Right renal cortex interstitium (tissue), 3 donors: Measurements from ENCODE around the gene PTPRF. TPM values are rescaled to one million over a fixed set of nuclear protein-coding genes. Genes with fewer than 3 reads are reported as not detected.

Source experiments
- DNase-seq, 3 donors: peaks; one replicate each; pipeline ENCODE4 v3.0.0-alpha.2; 2013; ENCODE audit warnings: low read depth in 3 of 3, low spot score in 2 of 3
- polyA plus RNA-seq, 3 donors: library from polyadenylated mRNA; unstranded; fragments of 120-200 nt; gene quantifications; one replicate each; pipeline ENCODE4 v1.2.1, GENCODE V29; 2013; ENCODE audit not compliant: insufficient read length in 3 of 3

PTPRF gene
- polyA plus RNA-seq, 3 donors: 219 to 247 (median 227) TPM

DNA sequence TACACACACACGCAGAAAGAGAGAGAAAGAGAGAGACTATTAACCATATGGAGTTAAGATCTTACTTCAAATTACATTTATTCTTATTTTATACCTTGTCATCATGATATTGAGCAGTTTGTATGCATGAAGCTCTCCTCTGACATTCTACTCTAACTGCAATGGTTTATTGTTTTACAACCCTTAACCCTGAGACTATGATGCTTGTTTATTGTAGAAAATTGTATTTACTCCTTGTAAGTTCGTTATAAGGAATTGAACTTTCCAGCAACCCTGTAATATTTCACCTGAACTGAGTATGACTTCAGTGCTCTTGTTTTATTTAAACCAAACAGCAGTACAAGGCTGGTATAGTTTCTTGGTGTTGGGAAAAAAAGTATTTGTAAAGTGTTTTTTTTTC, 18.6 kb upstream of the PTPRF start:
- no peak for DNase-seq

DNA sequence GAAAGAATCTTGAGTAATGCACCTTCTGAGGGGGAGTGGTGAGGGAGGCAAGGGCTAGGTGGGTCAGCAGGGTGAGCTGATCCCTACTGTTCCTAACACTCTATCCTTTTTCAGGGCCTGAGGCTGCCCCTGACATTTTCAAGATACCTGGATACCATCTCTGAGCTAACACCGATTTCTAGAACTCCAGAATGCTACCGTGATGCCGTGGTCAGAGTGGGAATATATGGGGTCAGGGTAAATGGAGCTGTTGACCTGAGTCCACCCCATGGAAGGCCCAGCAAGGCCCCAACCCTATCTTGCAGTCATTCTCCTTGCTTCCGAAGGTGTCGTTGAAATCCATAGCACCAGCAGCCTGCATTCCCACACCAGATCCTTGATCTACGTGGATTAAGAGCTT, 18.0 kb upstream of the PTPRF start:
- DNase-seq: no peak

DNA sequence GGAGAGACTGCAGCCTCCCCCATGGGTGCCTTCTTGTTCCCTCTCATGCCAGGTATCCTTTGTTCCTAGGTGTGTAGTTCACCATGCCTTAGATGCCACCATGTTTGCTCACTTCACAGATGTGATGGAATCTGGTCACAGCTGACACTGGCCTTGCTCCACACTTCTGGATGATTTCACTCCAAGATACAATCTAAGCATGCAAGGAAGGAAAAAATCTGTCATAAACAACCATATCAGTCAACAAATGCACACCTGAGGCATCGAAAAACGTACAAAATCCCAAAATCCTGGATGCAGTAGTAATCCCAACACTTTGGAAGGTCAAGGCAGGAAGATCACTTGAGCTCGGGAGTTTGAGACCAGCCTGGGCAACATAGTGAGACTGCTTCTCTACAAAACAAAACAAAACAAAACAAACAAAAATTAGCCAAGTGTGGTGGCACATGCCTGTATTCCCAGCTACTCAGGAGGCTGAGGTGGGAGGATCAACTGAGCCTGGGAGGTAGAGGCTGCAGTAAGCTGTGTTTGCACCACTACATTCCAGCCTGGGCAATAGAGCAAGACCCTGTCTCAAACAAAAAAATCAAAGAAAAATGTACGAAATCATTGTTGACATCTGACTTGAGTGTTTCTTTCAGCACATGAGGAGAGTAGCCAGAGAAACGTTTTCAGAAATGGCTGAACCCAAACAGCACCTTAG, 17.1 kb upstream of the PTPRF start:
- DNase-seq: no peak

DNA sequence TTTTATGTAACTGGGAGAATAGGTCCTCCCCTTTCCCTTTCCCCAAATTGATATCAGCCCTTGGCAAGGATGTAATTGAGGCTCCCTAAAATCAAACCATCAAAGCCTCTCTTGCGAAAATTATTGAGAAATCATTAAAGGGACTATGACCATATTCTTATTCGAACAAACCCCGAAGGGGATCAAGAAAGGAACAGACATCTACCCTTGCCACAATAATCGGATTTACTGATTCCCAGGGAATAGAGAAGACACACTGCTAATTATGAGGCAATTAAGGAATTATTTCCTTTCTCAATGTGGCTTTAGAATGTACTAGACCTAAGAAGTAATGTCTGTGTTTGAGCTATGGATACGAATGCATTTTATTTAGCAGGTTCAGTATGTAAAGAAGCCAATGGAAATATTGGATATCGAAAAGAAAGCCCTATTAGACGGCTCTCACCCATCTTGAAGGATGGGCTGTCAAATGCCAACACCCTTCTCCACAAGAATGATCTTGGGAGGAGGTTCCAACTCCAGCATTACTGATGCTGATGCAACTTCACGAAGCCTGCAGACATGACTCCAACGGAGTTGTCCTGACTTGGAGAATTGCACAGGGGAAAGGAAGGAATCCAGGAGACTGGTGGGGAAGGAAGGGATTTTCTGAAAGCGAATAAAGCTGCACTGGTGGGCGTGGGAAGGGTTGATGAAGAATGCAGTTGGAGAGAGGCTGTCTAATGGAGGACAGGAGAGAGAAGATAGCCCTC, 11.6 kb upstream of the PTPRF start:
- DNase-seq: no peak

DNA sequence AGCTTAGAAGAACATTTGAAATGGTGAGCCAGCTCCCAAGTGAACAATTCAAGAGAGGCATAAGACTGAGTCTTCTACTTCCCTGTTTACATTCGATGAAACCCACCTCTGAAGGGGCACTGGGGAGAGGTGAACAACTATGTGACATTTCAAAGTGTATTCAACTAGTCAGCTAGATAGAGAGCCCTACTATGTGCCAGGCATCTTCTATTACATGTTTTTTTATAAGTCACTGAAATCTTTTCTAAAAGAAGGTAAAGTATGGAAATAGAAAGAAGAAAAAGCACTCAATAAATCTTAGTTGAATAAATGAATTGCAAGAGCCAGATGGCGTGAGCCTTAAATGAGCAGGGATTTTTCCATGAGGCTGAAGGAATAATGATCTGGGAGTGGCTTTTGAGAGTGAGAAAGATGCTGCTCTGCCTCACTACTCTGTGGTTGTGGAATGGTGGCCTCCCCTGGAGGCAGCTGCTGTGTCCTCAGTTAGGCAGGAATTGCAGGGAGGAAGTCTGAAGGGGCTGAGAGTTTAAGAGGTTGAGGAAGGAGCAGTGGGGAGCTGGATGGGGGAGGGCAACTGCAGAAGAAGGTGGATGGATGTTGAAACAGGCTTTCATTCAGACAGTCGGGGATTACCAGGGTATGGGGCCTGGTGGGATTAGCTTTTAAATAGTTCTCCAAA, 10.4 kb upstream of the PTPRF start:
- DNase-seq: no peak

DNA sequence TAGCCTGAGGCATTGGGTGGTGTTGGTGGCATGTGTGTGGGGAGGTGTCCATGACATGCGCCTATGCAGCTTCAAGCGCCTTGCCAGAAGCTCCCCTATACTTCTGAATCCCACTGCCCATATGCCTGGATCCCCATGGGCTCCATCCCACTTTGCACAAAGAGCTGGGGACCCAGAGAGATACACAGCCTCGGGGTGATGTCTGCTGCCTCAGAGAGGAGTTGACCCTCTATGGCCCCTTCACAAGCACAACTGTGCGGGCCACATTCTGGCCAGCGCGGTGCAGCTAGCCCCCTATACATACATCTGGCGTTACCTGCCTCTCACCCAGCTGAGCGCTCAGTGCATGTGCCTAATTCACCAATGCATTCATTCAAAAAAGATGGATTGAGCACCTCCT, 9.6 kb upstream of the PTPRF start:
- no peak for DNase-seq

DNA sequence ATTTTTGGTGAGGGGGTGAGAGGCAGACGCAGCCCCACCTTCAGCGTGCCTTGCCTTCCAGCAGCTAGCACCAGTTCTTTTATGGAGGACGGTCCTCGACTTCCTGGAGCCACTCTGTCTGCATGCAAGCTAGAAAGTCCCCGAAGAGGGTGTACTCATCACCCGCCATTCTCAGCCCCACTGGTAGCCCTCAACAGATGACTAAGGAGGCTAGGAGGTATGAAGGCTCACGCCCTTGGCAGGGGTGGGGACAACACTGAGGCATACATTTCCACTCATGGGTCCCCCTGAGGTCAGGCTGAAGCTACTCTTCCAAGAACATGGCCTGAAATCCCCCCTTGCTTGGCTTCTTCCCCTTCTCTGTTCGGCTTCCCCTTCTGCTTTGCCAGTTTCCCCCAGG, 8.9 kb upstream of the PTPRF start:
- no peak for DNase-seq

DNA sequence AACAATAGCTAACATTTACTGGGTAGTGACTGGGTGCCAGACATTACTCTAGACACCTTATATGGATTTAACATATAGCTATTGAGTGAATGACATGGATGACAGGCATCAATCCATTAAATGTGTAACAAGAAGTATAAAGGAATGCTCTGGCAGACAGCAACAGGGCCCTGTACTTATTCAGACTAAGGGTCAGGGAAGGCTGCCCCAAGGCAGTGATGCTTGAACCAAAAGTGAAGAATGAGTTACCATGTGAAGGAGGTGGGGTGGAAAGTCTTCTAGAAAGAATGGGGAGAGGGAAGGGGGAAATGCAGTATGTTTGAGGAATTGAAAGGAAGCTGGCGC, 8.3 kb upstream of the PTPRF start:
- no peak for DNase-seq

DNA sequence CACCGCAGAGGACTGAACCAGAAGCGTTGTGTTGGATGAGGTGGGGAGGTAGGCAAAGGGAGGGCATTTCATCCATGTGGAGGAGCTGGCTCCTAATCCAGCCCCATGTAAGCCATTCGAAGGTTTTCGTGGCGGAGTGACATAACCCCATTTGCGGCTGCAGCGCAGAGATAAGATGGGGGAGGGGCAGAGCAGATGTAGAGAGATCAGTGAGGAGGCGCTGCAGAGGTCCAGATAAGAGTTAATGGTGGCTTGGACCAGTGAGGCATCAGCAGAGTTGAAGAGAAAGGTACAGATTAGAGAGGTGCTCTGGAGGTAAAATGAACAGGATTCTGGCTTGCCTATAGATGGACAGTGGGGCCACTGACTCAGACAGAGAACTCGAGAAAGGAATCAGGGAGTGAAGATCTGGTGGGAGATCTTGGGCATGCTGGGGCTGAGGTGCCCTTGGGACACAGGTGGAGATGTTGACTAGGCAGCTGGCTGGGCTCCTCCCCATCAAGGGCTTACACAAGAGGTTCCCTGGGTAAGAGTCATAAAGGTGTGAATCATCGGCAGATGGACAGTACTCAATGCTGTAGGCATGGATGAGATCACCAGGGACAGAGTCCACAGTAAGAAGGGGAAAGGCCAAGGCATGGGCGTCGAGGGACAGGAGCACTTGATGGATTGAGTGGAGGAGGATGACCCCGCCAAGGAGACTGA, 7.8 kb upstream of the PTPRF start:
- no peak for DNase-seq

DNA sequence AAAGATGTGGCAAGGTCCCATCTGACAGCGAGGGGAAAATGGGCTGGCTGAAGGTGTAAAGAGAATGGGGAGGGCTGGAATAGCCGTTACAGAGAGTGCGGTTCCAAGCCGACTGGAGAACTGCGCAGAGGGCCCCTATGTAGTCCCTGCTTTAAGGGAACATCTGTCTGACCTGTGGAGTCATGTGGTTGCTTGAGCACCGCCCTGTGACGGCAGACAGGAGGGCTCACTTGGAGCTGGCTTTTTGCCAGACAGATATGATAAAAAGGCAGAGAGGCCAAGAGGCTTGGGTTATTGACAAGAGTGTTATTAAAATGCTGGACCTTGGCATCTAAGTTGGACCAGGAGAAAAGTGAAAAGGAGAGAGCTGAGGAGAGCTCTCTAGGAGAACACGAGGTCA, 5.9 kb upstream of the PTPRF start:
- DNase-seq: no peak

DNA sequence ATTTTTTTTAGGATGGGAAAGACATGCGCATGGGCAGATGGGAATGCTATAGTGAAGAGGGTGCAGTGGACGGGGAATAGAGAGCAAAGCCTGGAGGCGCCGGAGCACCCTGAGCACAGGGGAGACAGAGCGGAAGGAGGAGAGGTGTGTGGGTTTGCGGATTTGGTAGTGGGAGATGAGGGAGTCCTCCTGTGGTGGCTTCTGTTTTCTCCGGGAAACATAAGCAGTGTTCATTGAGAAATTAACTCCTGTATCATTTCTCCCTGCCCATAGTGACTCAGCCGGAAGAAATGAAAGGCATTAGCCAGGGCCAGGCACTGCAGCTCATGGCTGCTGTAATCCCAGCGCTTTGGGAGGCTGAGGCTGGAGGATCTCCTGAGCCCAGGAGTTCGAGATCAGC, 4.7 kb upstream of the PTPRF start:
- no peak for DNase-seq

DNA sequence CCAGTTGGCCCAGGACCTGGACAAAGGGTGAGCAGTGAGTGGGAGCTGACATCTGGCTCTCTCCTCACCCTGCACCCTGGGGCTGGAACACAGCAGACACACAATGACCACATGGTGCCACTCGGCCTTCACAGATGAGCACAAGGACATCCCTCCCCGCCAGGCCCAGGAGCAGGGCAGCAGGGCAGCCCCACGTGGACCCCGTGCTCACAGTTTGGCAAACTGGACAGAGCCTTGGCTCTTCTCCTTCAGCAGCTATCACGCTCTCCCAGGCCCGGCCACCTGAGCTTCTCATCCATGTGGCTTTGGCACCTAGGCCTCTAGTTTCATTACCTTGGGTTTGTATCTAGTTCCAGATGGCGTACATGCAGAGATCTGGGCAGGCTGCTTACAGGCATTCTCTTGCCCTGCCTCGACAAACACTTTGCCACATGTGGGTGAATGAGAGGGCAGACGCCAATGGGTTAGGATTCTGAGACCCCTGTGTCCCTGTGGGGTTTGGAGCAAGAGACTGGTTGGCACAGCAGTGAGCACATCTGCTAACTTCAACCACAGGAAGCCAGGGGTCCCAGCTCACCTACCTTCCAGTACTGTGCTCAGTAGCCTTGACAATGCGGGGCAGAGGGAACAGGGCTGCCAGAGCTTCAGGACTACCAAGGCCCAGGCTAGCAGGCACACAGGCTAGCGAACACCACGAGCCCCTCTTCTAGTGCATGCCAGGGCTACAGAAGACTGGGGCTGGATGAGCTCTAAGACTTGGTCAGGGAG, 3.4 kb upstream of the PTPRF start:
- no peak for DNase-seq

DNA sequence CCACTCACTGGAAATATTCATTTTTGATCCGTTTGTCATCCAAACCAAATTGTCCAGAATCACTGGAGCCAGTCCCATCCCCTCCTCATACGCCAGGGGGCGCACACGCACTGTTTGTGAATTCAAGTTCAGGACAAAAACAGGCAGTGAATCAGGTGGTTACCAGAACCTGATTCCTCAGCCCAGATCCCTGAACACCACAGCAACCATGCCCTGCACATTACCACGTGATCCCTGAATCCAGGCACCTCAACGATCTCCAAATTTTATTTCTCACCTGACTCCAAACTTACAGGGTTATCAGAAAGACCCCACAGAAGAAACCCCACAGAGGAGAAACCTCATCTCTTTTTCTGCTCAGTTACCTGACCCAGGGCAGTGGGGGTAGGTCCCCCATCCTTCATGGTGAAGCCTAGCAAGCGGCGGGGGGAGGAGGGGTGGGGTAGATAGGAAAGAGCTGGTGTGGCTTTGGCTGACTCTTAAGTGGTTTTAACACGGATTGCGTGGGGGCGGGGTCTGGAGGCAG, 1.4 kb upstream of the PTPRF start:
- DNase-seq: no peak

DNA sequence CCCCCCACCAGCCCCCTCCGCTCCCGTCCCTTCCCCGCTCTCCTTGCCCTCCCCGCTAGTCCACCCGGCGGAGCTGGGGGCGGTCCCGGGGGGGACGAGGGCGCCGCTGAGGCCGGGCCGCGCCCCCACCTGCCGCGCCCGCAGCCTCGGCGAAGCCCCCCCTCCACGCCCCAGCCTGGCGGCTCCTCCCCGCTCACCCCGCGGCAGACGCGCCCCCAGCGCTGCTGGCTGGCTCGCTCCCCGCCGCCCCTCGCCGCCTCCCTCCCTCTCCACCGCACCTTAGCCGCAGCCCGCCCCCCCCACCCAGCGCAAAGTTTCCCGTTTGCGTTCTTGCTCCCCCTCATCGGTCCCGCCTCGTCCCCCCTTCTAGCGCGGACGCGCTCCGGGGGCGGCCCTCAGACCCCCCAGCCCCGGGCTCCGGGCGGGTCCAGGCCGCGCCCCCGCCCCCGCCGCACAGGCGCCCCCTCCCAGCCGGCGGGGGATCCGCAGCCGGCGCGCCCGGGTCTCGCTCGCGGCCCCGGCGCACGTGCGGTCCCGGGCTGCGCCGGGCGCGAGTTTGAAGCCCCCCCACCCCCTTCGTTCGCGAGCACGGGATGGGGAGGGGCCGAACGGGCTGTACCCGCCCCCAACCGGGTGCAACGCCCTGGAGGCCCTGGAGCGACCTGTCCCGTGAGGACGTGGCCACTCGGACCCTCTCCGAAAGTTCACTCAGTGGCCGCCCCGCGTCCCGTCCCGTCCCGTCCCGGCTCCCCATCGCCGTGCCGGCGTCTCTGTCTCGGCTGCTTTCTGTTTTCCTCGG, 623 bp downstream of the PTPRF start:
- DNase-seq: no peak

DNA sequence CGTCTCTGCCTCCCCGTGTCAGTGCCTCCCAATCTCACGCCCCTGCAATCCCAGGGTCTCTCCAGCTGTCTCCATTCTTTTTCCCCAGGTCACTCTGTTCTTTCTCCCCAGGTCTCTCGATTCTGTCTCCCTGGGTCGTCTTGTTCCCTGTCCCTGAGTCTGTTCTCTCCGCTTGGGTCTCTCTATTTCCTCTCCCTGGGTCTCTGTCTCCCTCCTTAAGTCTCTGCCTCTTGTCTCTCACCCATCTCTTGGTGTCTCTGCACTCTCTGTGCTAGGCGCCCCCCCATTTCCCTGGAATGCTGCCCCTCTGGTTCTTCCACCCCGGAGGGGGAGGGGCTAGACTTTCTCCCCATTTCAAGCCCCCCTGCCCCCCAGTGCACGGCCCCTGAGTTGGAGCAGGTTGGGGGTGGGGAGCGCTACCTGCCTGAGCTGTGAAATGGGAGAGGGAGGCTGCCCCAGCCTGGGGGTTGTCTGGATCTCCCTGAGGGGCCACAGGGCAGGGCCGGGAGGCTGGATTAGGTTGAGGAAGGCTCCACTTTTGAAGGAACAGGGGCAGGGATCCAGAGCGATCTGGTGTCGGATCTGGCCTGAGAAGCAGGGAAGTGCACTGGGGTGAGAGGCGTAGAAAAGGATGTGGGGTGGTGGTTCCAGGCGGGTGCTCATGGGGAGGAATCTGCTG, 1.4 kb downstream of the PTPRF start:
- no peak for DNase-seq

DNA sequence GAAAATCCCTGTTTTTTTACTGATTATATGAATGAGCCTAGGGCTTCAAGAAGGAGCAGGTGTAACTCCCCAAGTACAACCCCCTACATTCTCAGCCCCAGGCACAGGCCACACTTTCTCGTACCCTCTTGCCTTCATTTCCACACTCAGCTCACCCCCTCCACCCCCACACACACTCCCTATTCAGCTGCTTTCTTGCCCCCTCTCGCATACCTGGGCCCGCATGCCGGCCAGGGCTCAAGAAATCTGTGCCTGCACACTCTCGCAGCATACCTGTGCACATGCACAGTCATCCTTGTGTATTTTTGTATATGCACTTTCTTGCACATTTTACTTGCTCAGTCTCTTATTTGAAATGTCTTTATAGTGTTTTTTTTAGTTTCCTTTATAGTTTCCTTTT, 2.0 kb downstream of the PTPRF start:
- DNase-seq: no peak

DNA sequence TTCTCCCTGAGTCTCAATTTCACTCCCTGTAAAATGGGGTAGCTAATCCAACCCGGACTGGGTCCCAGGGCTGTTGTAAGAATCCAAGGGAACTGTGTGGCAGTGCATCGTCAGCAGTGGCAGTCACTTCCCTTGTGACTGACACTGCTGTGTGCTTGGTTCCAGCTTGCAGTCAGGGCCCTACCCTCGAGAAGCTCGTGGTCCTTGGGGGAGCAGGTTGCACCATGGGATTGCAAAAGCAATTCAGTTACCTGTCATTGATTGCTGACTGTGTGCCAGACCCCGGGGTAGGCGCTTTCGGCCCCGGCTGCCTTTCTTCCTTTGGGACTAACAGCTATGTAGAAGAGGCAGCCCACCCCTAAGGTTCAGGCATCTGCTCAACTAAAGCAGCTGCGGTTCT, 2.9 kb downstream of the PTPRF start:
- DNase-seq: no peak

DNA sequence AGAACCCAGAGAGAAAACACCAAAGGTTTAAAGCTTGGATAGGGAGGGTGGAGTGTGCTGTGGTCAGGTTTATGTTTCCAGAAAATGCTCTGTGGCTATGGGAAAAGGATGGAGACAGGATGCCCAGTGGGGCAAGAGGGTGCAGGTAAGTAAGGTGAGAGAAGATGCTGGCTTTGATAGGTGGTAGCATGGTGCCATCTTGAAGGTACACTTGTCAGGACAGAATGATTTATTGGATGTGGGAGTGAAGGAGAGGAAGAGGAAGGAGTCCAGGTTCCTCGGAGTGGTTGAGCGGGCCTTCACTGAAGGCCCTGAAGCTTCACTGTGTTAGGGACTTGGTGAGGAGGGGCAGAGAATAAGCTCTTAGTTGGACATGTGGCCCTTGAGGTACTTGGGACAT, 3.6 kb downstream of the PTPRF start:
- no peak for DNase-seq

DNA sequence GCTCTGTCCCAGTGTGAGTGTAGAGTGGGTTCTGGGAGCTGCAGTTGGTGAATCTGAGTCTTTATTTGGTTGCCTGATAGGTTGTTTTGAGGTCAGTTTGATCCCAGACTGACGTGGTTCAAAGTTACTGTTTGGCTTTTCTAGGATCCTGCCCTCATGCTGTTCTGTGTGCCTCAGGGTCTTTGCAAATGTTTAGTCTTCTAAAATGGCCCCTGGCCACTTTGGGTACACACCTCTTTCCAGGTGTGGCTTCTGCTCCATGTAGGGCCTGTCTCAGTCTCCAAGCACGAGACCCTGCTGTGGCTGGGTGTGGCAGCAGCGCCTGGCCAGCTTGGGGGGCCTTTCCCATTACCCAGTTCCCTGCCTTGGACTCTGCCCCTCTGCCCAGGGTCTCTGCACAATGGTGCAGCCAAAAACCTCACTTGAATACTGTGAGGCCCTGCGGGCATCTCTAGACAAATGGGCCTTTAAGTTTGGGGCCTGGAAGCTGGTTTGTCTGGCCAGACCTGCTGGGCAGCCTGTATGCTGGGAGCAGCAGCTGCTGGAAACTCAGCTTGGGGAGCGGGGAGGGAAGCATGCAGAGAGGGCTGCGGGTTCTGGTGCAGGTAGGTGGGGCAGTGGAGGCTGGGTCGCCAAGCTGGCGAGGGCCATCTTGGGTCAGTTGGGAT, 5.6 kb downstream of the PTPRF start:
- no peak for DNase-seq
